ENCODE data around the gene NXPH4.

Gene NXPH4

DNA sequence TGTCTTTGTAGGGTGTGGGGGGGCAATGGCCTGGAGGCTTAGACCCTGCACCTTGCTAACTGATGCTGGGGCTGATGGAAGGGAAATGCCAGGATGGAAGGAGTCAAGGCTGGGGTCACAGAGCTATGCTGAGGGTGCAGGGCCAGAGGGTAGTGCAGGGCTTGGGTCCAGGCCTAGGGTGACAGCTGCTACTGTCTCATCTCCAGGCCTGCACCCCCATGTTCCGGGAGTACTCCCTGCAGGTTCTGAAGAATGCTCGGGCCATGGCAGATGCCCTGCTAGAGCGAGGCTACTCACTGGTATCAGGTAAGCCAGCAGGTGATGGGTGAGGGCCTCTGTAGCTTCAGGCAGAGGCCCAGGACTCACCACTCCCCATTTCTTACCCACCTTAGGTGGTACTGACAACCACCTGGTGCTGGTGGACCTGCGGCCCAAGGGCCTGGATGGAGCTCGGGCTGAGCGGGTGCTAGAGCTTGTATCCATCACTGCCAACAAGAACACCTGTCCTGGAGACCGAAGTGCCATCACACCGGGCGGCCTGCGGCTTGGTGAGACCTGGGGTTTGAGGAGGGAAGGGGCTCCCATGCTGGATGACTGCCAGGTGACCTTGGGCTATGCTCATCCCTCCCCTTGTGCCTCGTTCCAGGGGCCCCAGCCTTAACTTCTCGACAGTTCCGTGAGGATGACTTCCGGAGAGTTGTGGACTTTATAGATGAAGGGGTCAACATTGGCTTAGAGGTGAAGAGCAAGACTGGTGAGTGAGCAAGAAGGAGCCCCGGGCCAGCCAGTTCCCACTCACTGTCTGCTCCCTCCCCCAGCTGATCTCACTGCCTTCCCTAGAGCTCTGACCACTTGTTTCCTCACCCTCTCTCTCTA, 17.0 kb downstream of the NXPH4 start:
- H3K9ac ChIP-seq (ENCODE audit: low read length), result no peak overlapping the region
- peaks cover 57% of the 10 kb centered on the region for H3K4me1 ChIP-seq (ENCODE audit: control insufficient read depth, insufficient read depth, low read length)
- H3K9me3 ChIP-seq (ENCODE audit: control insufficient read depth, low read length), result no peaks in the 10 kb centered on the region
- H3K4me3 ChIP-seq (ENCODE audit: low read length), result no peak overlapping the region
- peaks cover 36% of the 10 kb centered on the region for H3K27me3 ChIP-seq (ENCODE audit: control insufficient read depth, insufficient read depth, low read length)
- H3K36me3 ChIP-seq (ENCODE audit: control insufficient read depth, insufficient read depth, low read length), result peaks cover 6% of the 10 kb centered on the region

DNA sequence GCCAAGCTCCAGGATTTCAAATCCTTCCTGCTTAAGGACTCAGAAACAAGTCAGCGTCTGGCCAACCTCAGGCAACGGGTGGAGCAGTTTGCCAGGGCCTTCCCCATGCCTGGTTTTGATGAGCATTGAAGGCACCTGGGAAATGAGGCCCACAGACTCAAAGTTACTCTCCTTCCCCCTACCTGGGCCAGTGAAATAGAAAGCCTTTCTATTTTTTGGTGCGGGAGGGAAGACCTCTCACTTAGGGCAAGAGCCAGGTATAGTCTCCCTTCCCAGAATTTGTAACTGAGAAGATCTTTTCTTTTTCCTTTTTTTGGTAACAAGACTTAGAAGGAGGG, 17.6 kb downstream of the NXPH4 start:
- Histone ChIP-seq H3K36me3 (ENCODE audit: control insufficient read depth, insufficient read depth, low read length) (peaks cover 6% of the 10 kb centered on the region), H3K4me1 (ENCODE audit: control insufficient read depth, insufficient read depth, low read length) (peaks cover 61% of the 10 kb centered on the region), H3K4me3 (ENCODE audit: low read length) (no peak overlapping the region), H3K9me3 (ENCODE audit: control insufficient read depth, low read length) (no peaks in the 10 kb centered on the region), H3K27me3 (ENCODE audit: control insufficient read depth, insufficient read depth, low read length) (peaks cover 42% of the 10 kb centered on the region), H3K9ac (ENCODE audit: low read length) (no peak overlapping the region)

DNA sequence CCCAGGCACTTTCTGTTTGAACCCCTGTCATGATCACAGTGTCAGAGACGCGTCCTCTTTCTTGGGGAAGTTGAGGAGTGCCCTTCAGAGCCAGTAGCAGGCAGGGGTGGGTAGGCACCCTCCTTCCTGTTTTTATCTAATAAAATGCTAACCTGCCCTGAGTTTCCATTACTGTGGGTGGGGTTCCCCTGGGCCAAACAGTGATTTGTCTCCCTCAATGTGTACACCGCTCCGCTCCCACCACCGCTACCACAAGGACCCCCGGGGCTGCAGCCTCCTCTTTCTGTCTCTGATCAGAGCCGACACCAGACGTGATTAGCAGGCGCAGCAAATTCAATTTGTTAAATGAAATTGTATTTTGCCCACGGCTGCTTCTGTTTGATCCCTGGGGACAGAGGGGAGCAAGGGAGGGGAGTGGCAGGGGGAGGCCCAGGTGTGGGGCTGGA, 18.0 kb downstream of the NXPH4 start:
- Histone ChIP-seq H3K4me3 (ENCODE audit: low read length) (no peak overlapping the region), H3K4me1 (ENCODE audit: control insufficient read depth, insufficient read depth, low read length) (peaks cover 64% of the 10 kb centered on the region), H3K27me3 (ENCODE audit: control insufficient read depth, insufficient read depth, low read length) (peaks cover 46% of the 10 kb centered on the region), H3K36me3 (ENCODE audit: control insufficient read depth, insufficient read depth, low read length) (peaks cover 6% of the 10 kb centered on the region), H3K9ac (ENCODE audit: low read length) (no peak overlapping the region), H3K9me3 (ENCODE audit: control insufficient read depth, low read length) (no peaks in the 10 kb centered on the region)

DNA sequence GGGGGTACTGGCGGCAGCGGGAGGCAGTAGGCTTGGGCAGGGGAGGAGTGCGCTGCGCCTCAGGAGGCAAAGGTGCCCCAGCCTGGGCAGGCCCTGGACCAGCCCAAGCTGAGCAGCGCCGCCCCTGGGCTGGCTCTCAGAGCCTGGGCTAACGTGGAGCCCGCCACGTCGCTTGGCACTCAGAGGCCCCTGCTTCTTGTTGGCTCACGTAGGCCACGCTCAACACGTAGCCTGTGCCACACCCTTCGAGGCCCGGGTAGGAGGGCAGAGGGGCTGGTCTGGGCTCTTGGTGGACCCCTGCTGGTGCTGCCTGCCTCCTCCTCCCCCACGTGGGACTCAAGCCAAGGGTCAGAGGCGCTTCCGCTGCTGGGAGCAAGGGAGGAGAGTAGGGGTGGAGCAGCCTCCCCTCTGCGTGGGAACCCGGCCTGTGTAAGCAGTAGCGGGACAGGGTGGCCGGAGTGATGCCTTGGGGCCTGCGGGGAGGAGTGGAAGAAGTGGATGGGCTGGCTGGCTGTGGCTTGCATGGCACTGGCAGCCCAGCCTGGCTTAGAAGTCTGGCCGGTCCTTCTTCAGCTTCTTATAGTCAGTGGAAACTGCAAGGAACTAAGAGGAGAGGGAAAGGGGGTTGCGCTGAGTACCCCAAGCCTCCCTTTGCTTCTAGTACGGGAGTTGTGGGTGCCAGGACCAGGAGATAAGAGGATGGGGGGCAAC, 18.6 kb downstream of the NXPH4 start:
- H3K9ac ChIP-seq (ENCODE audit: low read length), result no peak overlapping the region
- H3K4me1 ChIP-seq (ENCODE audit: control insufficient read depth, insufficient read depth, low read length), result peaks cover 68% of the 10 kb centered on the region
- peaks cover 6% of the 10 kb centered on the region for H3K36me3 ChIP-seq (ENCODE audit: control insufficient read depth, insufficient read depth, low read length)
- peaks cover 51% of the 10 kb centered on the region for H3K27me3 ChIP-seq (ENCODE audit: control insufficient read depth, insufficient read depth, low read length)
- no peak overlapping the region for H3K4me3 ChIP-seq (ENCODE audit: low read length)
- H3K9me3 ChIP-seq (ENCODE audit: control insufficient read depth, low read length), result no peaks in the 10 kb centered on the region

DNA sequence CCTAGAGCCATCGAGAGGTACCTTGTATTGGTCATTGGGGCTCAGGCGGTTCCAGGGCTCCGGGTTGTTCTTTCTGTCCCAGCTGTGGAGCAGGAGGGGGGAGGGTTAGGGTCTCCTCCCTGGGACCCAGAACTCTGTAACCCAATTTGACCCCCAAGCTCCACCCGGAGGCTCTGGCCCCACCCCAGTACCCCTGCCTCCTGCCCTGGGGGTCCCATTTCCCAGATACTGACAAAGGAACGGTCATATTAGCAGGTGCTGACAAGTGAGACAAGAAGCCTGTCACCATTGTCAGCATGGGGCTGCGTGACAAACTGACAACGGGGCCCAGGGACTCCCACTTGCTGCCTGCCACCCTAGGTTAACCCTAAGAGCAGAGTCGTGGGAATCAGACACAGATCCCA, 19.1 kb downstream of the NXPH4 start:
- Histone ChIP-seq H3K9ac (ENCODE audit: low read length) (no peak overlapping the region), H3K36me3 (ENCODE audit: control insufficient read depth, insufficient read depth, low read length) (peaks cover 6% of the 10 kb centered on the region), H3K27me3 (ENCODE audit: control insufficient read depth, insufficient read depth, low read length) (peaks cover 57% of the 10 kb centered on the region), H3K4me3 (ENCODE audit: low read length) (no peak overlapping the region), H3K9me3 (ENCODE audit: control insufficient read depth, low read length) (no peaks in the 10 kb centered on the region), H3K4me1 (ENCODE audit: control insufficient read depth, insufficient read depth, low read length) (peaks cover 68% of the 10 kb centered on the region)

DNA sequence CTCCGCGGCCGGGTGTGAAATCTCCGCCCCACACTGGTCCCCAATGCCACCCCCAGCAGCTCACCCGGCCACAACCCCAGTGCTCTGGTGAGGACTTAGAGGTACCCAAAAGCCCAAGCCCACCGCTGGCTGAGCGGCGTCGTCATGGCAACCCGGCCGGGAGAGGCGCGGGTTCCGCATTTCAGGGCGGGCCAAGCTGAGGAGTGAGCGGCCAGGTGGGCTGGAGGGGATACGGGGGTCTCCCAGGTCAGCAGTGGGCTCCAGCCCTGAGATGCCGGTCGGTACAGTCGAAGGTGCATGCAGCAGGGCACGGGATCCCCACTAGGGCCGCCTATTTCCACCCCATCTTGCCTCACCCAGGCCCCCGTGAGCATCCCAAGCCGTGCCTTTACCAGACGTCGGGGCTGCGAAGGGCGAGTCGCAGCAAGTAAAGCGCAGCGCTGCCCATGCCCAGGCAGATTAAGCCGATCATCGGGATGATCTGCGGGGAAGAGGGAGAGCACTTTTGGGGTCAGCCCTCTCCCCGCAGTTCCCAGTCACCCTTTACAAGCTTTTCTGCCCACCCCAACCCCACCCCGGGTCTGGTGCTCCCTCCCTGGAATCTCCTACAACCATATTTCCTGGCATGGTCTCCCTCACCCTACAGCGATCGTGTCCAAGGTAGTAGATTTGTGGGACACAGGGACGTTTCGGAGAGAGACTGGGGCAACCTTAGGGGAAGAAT, 19.8 kb downstream of the NXPH4 start:
- Histone ChIP-seq H3K9ac (ENCODE audit: low read length) (no peak overlapping the region), H3K4me1 (ENCODE audit: control insufficient read depth, insufficient read depth, low read length) (peaks cover 68% of the 10 kb centered on the region), H3K4me3 (ENCODE audit: low read length) (no peak overlapping the region), H3K27me3 (ENCODE audit: control insufficient read depth, insufficient read depth, low read length) (peaks cover 63% of the 10 kb centered on the region), H3K36me3 (ENCODE audit: control insufficient read depth, insufficient read depth, low read length) (peaks cover 6% of the 10 kb centered on the region), H3K9me3 (ENCODE audit: control insufficient read depth, low read length) (no peaks in the 10 kb centered on the region)

DNA sequence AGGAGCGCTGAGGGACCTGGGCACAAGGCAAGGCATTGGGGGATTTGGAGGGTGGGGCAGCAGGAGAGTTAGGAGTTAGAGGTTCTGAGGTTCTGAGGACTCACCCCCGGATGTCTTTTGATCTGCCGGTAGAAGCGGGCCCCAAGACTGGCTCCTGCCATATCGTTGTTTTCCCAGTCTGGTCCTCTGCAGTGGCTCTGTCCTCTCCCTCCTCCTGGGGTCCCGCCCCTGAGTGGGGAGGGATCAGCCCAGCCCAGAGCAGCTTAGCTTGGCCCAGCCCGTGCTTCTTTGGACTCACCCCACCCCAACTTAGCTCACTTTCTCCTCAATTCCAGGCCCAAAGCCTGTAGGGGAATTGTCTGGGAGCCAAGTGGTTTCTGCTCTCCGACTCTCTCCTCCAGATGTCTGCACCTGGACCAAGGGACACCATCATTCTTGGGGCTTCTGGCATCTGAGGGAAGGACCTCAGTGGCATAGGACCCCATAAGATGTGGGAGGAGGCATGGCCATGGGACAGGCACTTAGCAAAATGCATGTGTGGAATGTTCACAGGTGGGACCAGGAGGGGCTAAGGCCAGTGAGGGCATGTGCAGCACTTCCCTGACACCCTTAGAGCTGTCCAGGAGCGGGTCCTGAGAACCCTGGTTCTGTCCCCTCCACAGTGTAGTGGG, 20.5 kb downstream of the NXPH4 start:
- Histone ChIP-seq H3K36me3 (ENCODE audit: control insufficient read depth, insufficient read depth, low read length) (peaks cover 6% of the 10 kb centered on the region), H3K9me3 (ENCODE audit: control insufficient read depth, low read length) (no peaks in the 10 kb centered on the region), H3K27me3 (ENCODE audit: control insufficient read depth, insufficient read depth, low read length) (peaks cover 70% of the 10 kb centered on the region), H3K4me1 (ENCODE audit: control insufficient read depth, insufficient read depth, low read length) (peaks cover 75% of the 10 kb centered on the region), H3K4me3 (ENCODE audit: low read length) (no peak overlapping the region), H3K9ac (ENCODE audit: low read length) (no peak overlapping the region)

DNA sequence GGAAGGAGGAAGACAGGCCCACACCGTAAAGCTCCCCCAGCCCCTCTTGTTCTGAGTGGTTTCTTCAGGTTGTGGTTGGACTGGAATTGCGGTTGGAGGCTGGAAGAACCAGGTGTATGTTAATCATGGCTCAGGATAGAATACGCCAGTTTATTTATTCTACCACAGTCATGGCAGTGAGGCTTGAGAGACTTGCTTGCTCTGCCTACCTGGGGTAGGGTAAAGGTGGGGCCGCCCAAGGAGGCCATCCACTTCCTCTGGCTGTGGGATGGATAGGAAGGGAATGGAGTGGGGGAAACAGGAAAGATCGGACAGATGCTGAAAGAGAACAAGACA, 21.0 kb downstream of the NXPH4 start:
- Histone ChIP-seq H3K4me3 (ENCODE audit: low read length) (no peak overlapping the region), H3K27me3 (ENCODE audit: control insufficient read depth, insufficient read depth, low read length) (peaks cover 75% of the 10 kb centered on the region), H3K4me1 (ENCODE audit: control insufficient read depth, insufficient read depth, low read length) (peaks cover 80% of the 10 kb centered on the region), H3K36me3 (ENCODE audit: control insufficient read depth, insufficient read depth, low read length) (peaks cover 6% of the 10 kb centered on the region), H3K9ac (ENCODE audit: low read length) (no peak overlapping the region), H3K9me3 (ENCODE audit: control insufficient read depth, low read length) (no peaks in the 10 kb centered on the region)

DNA sequence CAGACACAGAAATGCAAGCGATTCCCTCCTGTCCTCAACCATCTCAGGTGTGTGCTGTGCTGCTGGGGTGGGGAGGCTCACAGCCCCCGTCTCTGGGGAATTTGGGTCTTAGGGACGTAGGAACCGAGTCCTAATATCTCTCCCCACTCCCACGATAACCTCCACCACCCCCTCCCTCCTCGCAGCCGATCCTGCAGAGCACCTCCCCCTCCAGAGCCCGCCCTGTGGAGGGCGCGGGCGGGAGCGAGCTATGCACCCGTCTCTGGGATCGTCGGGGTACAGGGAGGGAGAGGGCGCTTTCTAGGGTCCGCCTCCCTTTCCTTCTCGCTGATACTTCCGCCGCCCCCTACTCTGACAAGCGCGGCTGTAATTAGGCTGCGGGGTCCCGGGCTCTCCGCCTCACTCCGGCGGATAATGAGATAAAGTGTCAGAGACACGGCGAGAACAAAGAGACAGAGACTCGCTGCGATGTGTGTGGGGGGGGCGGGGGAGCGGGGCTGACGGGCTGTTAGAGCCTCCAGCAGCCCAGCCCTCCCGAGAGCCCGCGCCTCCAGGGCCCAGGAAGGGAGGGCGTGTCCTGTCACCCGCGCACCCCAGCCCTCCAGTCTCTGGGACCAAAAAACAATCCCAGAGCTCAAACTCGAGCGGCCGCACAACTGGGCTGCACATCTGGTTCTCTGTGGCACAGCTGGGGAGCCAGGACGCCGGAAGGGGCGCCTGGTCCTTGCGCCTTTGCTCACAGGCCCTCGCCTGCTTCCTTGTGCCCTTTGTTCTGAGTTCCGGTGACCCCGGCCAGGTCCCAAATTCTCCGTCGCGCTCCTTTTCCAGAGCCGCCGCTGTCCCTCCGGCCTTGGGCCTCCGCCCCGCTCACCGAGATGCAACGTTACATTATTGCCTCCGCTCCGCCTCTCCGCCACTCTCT, 21.6 kb downstream of the NXPH4 start:
- H3K9ac ChIP-seq (ENCODE audit: low read length), result no peak overlapping the region

DNA sequence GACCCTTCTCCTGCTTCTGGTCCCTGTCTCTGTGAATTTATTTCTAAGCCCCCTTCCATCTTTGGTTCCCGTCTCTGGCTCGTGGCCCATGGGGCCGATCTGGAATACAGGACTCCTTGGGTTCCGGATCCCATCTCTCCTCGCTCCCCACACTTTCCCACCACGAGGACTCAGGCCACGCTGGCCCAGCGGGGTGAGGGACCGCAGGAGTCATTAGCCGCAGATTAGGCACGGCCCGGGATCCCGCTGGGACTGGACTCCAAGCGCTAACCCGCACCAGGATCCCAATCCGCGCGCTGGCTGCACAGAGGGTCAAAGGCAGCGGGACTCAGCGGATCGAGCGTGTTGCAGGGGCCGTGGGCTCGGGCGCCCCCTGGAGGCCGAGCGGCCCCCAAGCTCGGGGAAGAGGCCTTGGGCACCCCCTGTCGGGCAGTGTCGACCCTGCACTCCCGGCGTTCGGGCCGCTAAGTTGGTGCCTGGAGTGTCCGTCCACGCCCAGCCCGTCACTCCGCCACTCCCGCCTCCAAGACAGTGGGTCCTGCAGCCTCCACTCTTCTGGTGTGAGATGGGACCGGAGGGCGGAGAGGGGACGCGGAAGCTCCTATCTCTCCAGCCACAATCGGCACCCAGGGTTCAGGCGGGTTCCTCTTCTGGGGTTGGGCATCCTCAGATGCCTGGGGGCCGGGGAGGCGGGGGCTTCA, 22.4 kb downstream of the NXPH4 start:
- no peak overlapping the region for H3K9ac ChIP-seq (ENCODE audit: low read length)
- no peak overlapping the region for H3K4me3 ChIP-seq (ENCODE audit: low read length)

More for the DNA sequence above, 21.6 kb downstream of the NXPH4 start:
- Histone ChIP-seq H3K36me3 (ENCODE audit: control insufficient read depth, insufficient read depth, low read length) (peaks cover 6% of the 10 kb centered on the region), H3K27me3 (ENCODE audit: control insufficient read depth, insufficient read depth, low read length) (peaks cover 82% of the 10 kb centered on the region), H3K4me3 (ENCODE audit: low read length) (no peak overlapping the region), H3K4me1 (ENCODE audit: control insufficient read depth, insufficient read depth, low read length) (peaks cover 86% of the 10 kb centered on the region), H3K9me3 (ENCODE audit: control insufficient read depth, low read length) (no peaks in the 10 kb centered on the region)

More for the DNA sequence above, 22.4 kb downstream of the NXPH4 start:
- Histone ChIP-seq H3K9me3 (ENCODE audit: control insufficient read depth, low read length) (no peaks in the 10 kb centered on the region), H3K4me1 (ENCODE audit: control insufficient read depth, insufficient read depth, low read length) (peaks cover 94% of the 10 kb centered on the region), H3K36me3 (ENCODE audit: control insufficient read depth, insufficient read depth, low read length) (no peaks in the 10 kb centered on the region), H3K27me3 (ENCODE audit: control insufficient read depth, insufficient read depth, low read length) (peaks cover 90% of the 10 kb centered on the region)
